NCI-H524 (cell line): Measurements from ENCODE around the gene LPAR6.

Experiments used
- DNase-seq, 2 experiments: peaks; one replicate each; lab custom pipeline; 2025; lab: John Stamatoyannopoulos, UW

LPAR6 gene

DNA sequence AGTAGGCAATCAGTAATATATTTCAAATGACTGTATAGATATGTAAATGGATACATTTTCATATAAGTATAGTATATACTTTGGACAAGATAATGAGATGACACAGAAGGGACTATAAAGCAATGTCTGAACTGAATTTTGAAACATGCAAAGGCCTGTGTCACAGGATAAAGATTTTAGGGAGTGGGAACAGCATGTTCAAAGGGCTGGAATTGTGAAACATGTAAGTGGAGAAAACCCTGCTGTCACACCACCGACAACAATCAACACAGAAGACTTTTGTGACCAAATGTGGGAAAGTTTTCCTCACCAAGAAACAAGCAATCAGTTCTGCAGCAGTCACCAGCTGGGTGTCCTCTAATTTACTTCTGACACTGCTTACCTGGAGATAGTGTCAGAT is 42.9 kb downstream of the LPAR6 start:
- DNase-seq, result no peak
